Measurements from ENCODE around the gene IGSF9.

Gene IGSF9

GRCh38 chr1:159945483-159946241, at the start of gene IGSF9:
Gene IGSF9 (minus strand): TSS chr1:159945613. CDS start chr1:159943454, 2,159 bp downstream.
- peak; percentile 95 for DNase-seq

GRCh38 chr1:159994896-159995295, 49.5 kb upstream of the IGSF9 start:
- DNase-seq: no peak

- DNase-seq: no peak
Measured at GRCh38 chr1:159993911-159994310, 48.5 kb upstream of the IGSF9 start.

GRCh38 chr1:159992161-159992560, 46.7 kb upstream of the IGSF9 start:
- DNase-seq: no peak

- DNase-seq: peak; percentile 59
Measured at GRCh38 chr1:159991513-159991912, 46.1 kb upstream of the IGSF9 start.

GRCh38 chr1:159990005-159990404, 44.6 kb upstream of the IGSF9 start:
- DNase-seq: no peak

GRCh38 chr1:159989581-159989980, 44.2 kb upstream of the IGSF9 start:
- DNase-seq: no peak

GRCh38 chr1:159988006-159988405, 42.6 kb upstream of the IGSF9 start:
- DNase-seq: no peak

- DNase-seq: peak; percentile 23
Measured at GRCh38 chr1:159987186-159987585, 41.8 kb upstream of the IGSF9 start.

- DNase-seq: no peak
Measured at GRCh38 chr1:159986531-159986930, 41.1 kb upstream of the IGSF9 start.

GRCh38 chr1:159986093-159986492, 40.7 kb upstream of the IGSF9 start:
- DNase-seq: no peak

- no peak for DNase-seq
Measured at GRCh38 chr1:159985473-159985872, 40.1 kb upstream of the IGSF9 start.

GRCh38 chr1:159983681-159984080, 38.3 kb upstream of the IGSF9 start:
- DNase-seq: no peak

- DNase-seq: no peak
Measured at GRCh38 chr1:159982280-159982679, 36.9 kb upstream of the IGSF9 start.

GRCh38 chr1:159981351-159982055, 36.1 kb upstream of the IGSF9 start:
- DNase-seq: no peak

GRCh38 chr1:159980786-159981185, 35.4 kb upstream of the IGSF9 start:
- DNase-seq: no peak

- DNase-seq: no peak
Measured at GRCh38 chr1:159980076-159980475, 34.7 kb upstream of the IGSF9 start.

GRCh38 chr1:159979257-159979656, 33.8 kb upstream of the IGSF9 start:
- no peak for DNase-seq

- no peak for DNase-seq
Measured at GRCh38 chr1:159978107-159978398, 32.6 kb upstream of the IGSF9 start.

GRCh38 chr1:159977364-159978106, 32.1 kb upstream of the IGSF9 start:
- DNase-seq: no peak

- DNase-seq: no peak
Measured at GRCh38 chr1:159974350-159974965, 29.0 kb upstream of the IGSF9 start.

- no peak for DNase-seq
Measured at GRCh38 chr1:159973350-159973940, 28.0 kb upstream of the IGSF9 start.
